GM04504 (cell line): ENCODE data around the gene LAPTM5.
"Not testable (repeated sequence)": the region's sequence is repeated elsewhere in the genome, so short reads cannot be mapped to it uniquely, and the experiment has no call there.

ENCODE experiments used
- DNase-seq: peaks from one replicate; pipeline ENCODE4 v3.0.0-alpha.2; 2012; ENCODE audit warnings: low read depth

The LAPTM5 gene

GRCh38 chr1:30757352-30758120 lies at the start of gene LAPTM5:
Gene LAPTM5, minus strand, starts transcription at chr1:30757774. Its CDS starts 29 bp downstream, at chr1:30757745.
- no peak for DNase-seq

GRCh38 chr1:30806381-30807317 lies 49.1 kb upstream of the LAPTM5 start:
- no peak for DNase-seq

GRCh38 chr1:30805304-30806003 lies 47.9 kb upstream of the LAPTM5 start:
- DNase-seq = no peak

- DNase-seq = no peak
These were observed 47.2 kb upstream of the LAPTM5 start for GRCh38 chr1:30804822-30805221.

GRCh38 chr1:30804352-30804751 lies 46.8 kb upstream of the LAPTM5 start:
- DNase-seq = no peak

- DNase-seq = no peak
These were observed 46.0 kb upstream of the LAPTM5 start for GRCh38 chr1:30803562-30803961.

GRCh38 chr1:30801771-30802198 lies 44.2 kb upstream of the LAPTM5 start:
- DNase-seq = peak; percentile 16

GRCh38 chr1:30799233-30799511 lies 41.6 kb upstream of the LAPTM5 start:
- DNase-seq = no peak

GRCh38 chr1:30798389-30799232 lies 41.0 kb upstream of the LAPTM5 start:
- DNase-seq = no peak

- no peak for DNase-seq
These were observed 37.5 kb upstream of the LAPTM5 start for GRCh38 chr1:30795026-30795425.

- DNase-seq = no peak
These were observed 36.7 kb upstream of the LAPTM5 start for GRCh38 chr1:30794260-30794659.

- no peak for DNase-seq
These were observed 35.6 kb upstream of the LAPTM5 start for GRCh38 chr1:30793209-30793608.

- DNase-seq = no peak
These were observed 34.3 kb upstream of the LAPTM5 start for GRCh38 chr1:30791868-30792267.

- DNase-seq = no peak
These were observed 33.5 kb upstream of the LAPTM5 start for GRCh38 chr1:30790850-30791778.

- not testable (repeated sequence) for DNase-seq
These were observed 32.6 kb upstream of the LAPTM5 start for GRCh38 chr1:30790256-30790525.

- DNase-seq = no peak
These were observed 32.0 kb upstream of the LAPTM5 start for GRCh38 chr1:30789388-30790255.

- DNase-seq = no peak
These were observed 31.2 kb upstream of the LAPTM5 start for GRCh38 chr1:30788580-30789387.

GRCh38 chr1:30787856-30788495 lies 30.4 kb upstream of the LAPTM5 start:
- DNase-seq = no peak
